Stimulated activated CD4-positive, alpha-beta T cell treated with anti-CD3 and anti-CD28 coated beads, Interleukin-2, amount 100 ng/mL, for 4 hours (primary cell): ENCODE measurements around the gene PRDM16.

Experiments
- DNase-seq: peaks from one replicate; pipeline ENCODE4 v3.0.0-alpha.2; 2020; ENCODE audit warnings: low read depth

The PRDM16 gene

GRCh38 chr1:3417934-3418333, 348.9 kb downstream of the PRDM16 start:
- DNase-seq: no peak

- no peak for DNase-seq
Measured at GRCh38 chr1:3418600-3418999, 349.6 kb downstream of the PRDM16 start.

- no peak for DNase-seq
Measured at GRCh38 chr1:3419415-3420204, 350.6 kb downstream of the PRDM16 start.

- no peak for DNase-seq
Measured at GRCh38 chr1:3420218-3420951, 351.4 kb downstream of the PRDM16 start.

- no peak for DNase-seq
Measured at GRCh38 chr1:3422638-3423037, 353.6 kb downstream of the PRDM16 start.

DNA sequence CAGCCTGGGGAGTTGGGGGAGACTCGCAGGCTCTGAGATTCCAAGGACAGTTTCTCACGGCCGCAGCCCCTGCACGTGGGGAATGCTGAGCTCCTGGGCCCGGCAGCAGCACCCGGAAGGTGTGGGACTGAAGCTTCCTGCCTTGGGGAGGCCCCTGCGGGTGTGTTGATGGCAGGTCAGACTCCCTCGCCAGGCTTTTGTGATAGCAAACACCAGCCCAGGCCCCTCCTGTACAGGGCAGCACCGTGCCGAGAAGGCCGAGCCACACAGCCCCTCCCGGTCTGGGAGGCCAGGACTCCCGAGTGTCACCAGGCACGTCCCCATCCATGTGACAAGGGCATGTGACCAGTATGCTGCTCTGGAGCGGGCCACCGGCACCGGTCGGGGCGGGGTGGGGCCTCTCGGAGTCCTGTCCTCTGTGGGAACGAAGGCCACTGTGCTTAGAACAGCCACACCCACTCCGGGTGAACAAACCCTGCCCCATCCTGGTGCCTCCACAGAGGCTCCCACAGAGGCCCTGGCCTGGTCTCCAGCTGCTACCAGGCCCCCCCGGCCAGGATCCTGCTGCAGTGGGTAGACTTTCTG, 354.3 kb downstream of the PRDM16 start:
- no peak for DNase-seq

DNA sequence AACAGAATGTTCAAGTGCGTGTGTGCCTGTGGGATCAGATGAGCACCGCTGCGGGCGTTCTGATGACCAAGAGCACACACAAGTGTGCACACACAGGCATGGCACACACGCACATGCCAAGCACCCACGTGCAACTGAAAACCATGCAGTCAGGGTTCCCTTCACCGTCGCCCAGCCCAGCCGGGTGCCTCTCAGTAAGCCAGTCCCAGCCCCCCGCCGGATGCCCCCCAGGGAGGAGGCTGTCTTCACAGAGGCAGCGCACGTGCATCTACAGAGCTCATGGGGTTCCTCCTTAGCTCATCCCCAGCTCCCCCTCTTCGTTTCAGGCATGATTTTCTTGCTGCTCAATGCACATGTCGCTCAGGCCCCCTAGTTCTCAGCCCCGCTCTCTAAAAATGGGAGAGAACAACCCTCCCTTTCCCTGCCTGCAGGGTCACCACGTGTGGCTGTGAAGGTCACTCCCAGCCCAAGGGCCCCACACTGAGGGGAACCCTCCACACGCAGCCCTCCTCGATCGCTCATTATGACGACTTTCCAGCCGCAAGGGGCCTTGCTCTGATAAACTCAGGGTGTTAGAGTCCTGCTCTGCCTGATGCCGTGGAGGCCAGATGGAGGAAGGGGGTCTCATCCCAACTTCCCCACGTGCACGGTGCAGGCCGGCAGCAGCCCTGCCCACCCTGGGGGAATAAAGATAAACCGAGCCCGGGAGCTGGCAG, 355.1 kb downstream of the PRDM16 start:
- DNase-seq: no peak

DNA sequence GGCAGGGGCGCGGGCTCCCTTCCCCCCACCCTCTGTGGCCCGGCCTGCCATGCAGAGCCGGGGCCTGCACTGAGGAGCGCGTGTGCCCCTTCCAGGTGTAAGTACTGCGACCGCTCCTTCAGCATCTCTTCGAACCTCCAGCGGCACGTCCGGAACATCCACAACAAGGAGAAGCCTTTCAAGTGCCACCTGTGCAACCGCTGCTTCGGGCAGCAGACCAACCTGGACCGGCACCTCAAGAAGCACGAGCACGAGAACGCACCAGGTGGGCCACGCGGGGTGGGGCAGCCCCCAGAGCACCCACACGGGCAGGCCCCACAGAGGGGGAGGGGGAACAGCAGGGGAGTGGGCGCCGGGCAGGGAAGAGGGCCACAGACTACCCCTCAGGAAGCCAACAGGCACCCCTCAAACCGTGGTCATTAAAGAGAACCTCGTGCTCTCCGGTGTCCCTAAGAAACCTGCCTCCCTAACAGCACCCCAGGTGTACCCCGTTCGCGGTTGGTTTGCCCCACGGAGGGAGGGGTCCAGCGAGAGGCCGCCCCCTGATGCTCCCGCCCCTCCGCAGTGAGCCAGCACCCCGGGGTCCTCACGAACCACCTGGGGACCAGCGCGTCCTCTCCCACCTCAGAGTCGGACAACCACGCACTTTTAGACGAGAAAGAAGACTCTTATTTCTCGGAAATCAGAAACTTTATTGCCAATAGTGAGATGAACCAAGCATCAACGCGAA, 356.6 kb downstream of the PRDM16 start:
- DNase-seq: no peak

- DNase-seq: no peak
Measured at GRCh38 chr1:3426956-3427535, 358.0 kb downstream of the PRDM16 start.

GRCh38 chr1:3427711-3428704, 359.0 kb downstream of the PRDM16 start:
- DNase-seq: no peak

- DNase-seq: no peak
Measured at GRCh38 chr1:3428899-3429298, 359.9 kb downstream of the PRDM16 start.

DNA sequence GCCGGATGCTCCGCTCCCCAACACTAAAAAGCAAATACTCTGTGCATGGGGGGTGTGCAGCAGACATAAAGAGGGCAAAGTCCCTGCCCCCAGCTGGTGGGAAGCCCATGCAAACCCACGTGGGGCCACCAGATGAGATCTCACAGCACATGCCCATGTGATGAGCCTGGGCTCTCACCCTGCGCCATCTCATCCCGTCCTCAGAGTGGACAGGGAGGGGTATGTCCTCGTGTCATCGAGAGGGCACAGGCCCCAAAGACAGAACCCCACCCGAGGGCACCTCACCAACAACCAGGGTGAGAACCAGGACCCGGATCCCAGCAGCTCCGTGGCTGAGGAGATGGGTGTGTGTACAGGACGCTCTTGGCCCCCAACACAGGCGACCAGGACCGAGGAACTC, 360.3 kb downstream of the PRDM16 start:
- no peak for DNase-seq

DNA sequence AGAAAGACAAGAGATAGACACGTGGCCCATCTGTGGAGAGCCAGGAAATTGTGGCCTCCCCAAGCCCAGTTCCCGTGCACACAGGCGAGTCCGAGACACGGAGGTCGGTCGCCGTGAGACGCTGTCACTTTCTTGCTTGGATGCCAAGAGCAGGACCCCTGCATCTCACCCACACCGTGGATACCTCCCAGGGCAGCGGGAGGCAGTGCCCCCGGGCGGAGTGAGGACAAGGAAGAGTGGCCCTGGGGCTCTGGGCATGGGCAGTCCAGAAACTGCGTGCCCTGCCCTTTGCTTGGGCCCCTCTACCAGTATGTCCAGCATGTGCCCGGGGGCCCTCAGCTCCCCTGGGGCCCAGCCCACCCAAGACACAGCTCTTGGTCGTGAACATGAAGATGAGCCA, 360.8 kb downstream of the PRDM16 start:
- DNase-seq: no peak

DNA sequence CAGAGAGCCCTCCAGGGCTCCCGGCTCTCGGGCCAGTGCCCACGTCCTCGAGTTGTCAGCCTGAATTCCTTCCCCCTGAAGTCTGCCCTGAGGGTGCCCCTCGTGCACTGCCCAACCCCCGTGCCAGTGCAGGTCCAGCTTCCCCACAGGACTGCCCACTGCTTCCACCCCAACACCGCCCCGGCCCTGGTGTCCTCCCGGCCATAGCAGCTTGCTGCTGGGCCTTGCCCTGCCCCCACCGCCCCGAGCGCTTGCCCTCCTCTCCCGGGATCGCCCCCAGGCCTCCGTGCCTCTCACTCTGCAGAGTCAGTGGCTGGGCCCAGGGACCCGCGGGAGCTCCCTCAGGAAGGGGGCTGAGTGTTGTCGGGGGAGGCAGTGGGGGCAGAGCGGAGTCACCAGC, 361.4 kb downstream of the PRDM16 start:
- no peak for DNase-seq

GRCh38 chr1:3430820-3431219, 361.8 kb downstream of the PRDM16 start:
- no peak for DNase-seq

GRCh38 chr1:3431266-3431665, 362.3 kb downstream of the PRDM16 start:
- DNase-seq: no peak

DNA sequence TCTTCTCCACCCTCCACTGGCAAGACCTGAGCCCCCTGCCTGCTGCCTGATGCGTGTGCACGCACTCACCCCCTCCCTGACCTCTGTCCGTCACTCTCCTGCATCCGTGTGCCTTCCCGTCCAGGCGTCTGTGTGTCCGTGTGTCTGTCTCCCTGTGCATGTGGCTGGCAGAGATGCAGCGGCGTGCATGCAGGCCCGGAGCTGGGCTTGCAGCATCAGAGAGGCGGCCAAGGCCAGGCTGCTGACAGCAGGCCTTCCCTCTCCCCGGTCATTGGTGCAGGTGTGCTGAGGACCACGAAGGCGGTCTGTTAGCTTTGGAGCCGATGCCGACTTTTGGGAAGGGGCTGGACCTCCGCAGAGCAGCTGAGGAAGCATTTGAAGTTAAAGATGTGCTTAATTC, 362.7 kb downstream of the PRDM16 start:
- DNase-seq: no peak

DNA sequence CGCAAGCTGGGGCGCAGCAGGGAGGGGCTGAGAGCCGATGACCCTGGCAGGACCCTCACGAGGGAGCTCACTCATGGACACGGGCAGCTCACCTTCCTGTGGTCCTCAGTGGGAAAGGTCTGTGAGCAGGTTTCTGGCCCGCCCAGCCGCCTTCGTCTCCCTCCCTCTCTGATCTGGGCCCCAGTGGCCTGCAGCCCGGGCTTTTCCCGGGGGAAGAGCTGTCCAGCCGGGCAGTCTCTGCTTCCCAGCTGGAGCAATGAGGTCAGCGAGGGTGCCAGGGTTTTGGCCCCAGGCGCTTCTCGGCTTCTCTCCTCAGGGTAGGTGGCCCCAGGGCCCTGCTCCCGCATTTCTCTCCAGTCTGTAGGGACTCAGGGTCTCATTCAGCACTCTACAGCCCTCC, 363.3 kb downstream of the PRDM16 start:
- no peak for DNase-seq

- DNase-seq: no peak
Measured at GRCh38 chr1:3433076-3433475, 364.1 kb downstream of the PRDM16 start.

DNA sequence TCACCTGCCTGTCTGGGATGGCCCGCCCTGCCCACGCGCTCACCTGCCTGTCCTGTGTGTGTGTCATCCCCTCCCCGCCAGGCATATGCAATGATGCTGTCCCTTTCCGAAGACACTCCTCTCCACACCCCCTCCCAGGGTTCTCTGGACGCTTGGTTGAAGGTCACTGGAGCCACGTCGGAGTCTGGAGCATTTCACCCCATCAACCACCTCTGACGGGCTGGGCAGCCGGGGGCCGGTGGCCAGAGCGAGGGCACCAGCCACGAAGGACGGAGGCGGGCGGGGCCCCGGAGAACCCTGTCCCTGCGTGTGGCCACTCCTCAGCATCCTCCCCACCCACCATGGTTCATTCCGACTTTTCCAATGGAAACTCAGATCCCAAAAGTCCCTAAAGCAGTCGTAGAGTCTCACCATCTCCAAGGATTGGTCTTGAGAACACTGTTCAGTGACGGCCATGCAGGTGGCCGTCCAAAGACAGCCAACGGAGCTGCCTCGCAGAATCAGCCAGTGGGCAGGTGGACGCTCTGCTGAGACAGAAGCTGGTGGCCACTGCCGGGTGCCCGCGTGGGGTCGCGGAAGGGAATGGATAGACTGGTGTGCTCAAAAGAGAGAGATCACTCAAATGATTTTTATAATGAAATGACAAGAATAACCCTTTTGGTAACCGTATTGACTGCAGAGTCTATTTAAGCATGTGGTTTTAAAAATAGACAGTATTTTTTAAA, 364.8 kb downstream of the PRDM16 start:
- no peak for DNase-seq
